HepG2 (cell line): ENCODE measurements around the gene TAF6. TPM values are rescaled to one million over a fixed set of nuclear protein-coding genes. Genes with fewer than 3 reads are reported as not detected.

Experiments
- CREM ChIP-seq, 2 experiments: sonication (generic) in 1 of 2; formaldehyde crosslinking in 1 of 2; IDR thresholded peaks; 2 replicates each; pipeline versions ENCODE4 v1.4.0 to v1.6.1; 2016 to 2020; ENCODE audit warnings: antibody characterized with exemption in 1 of 2, mild to moderate bottlenecking in 1 of 2, missing genetic modification reagents in 1 of 2
- ELF4 ChIP-seq: sonication (generic); formaldehyde crosslinking; IDR thresholded peaks from 2 replicates; pipeline ENCODE4 v1.5.0; 2020; ENCODE audit warnings: missing genetic modification reagents, mild to moderate bottlenecking, moderate library complexity, borderline replicate concordance
- ERF ChIP-seq: IDR thresholded peaks from 2 replicates; pipeline ENCODE4 v1.6.1; 2018; ENCODE audit warnings: missing biosample characterization, missing genetic modification reagents
- GATA4 ChIP-seq: sonication (generic); IDR thresholded peaks from 2 replicates; pipeline ENCODE4 v1.6.1; 2016; ENCODE audit warnings: antibody characterized with exemption, low read depth, borderline replicate concordance
- MEF2D ChIP-seq: sonication (generic); formaldehyde crosslinking; IDR thresholded peaks from 2 replicates; pipeline ENCODE4 v1.5.1; 2020; ENCODE audit warnings: mild to moderate bottlenecking, missing genetic modification reagents
- POLR2AphosphoS5 ChIP-seq: IDR thresholded peaks from 2 replicates; pipeline ENCODE4 v1.6.1; 2012; ENCODE audit warnings: low read depth, low read length
- SMAD9 ChIP-seq: sonication (generic); formaldehyde crosslinking; IDR thresholded peaks from 2 replicates; pipeline ENCODE4 v1.5.1; 2020; ENCODE audit warnings: mild to moderate bottlenecking, missing genetic modification reagents
- TOE1 ChIP-seq: sonication (generic); formaldehyde crosslinking; IDR thresholded peaks from 2 replicates; pipeline ENCODE4 v1.4.0; 2020; ENCODE audit warnings: mild to moderate bottlenecking, missing genetic modification reagents
- XBP1 ChIP-seq: sonication (generic); formaldehyde crosslinking; IDR thresholded peaks from 2 replicates; pipeline ENCODE4 v1.5.0; 2020; ENCODE audit warnings: missing genetic modification reagents
- ZNF451 ChIP-seq: sonication (generic); formaldehyde crosslinking; IDR thresholded peaks from 2 replicates; pipeline ENCODE4 v1.5.0; 2020; ENCODE audit warnings: mild to moderate bottlenecking, missing genetic modification reagents
- ZNF572 ChIP-seq: sonication (generic); formaldehyde crosslinking; IDR thresholded peaks from 2 replicates; pipeline ENCODE4 v1.5.1; 2020; ENCODE audit warnings: mild to moderate bottlenecking, missing genetic modification reagents
- ZNF749 ChIP-seq: sonication (generic); formaldehyde crosslinking; IDR thresholded peaks from 2 replicates; pipeline ENCODE4 v1.8.0; 2022; ENCODE audit warnings: mild to moderate bottlenecking, missing genetic modification reagents, moderate library complexity, borderline replicate concordance
- ZNF775 ChIP-seq: sonication (generic); formaldehyde crosslinking; IDR thresholded peaks from 2 replicates; pipeline ENCODE4 v1.4.0; 2020; ENCODE audit warnings: missing genetic modification reagents, mild to moderate bottlenecking, moderate library complexity, borderline replicate concordance
- ZSCAN25 ChIP-seq: sonication (generic); formaldehyde crosslinking; IDR thresholded peaks from 2 replicates; pipeline ENCODE4 v1.8.0; 2022; ENCODE audit warnings: mild to moderate bottlenecking, missing genetic modification reagents
- polyA plus RNA-seq, 8 experiments: library from polyadenylated mRNA; depleted of rRNA in 3 of 8; stranded (reverse) in 7 of 8; unstranded in 1 of 8; fragments of >200 nt; fragmentation: Illumina TruSeq in 4 of 8; extraction: Trizol in 4 of 8; gene quantifications; 2 replicates each; pipeline versions ENCODE4 v1.2.1 to v1.2.3, GENCODE V29; 2011 to 2016; ENCODE audit warnings: low read depth in 4 of 8, missing spikeins in 1 of 8, mixed read lengths in 1 of 8; ENCODE audit not compliant: insufficient read depth in 1 of 8
- total RNA-seq, 5 experiments: library from RNA; depleted of rRNA; stranded (reverse); fragments of >200 nt; fragmentation: Illumina TruSeq; extraction: Trizol; gene quantifications; 2 replicates each; pipeline ENCODE4 v1.2.3, GENCODE V29; 2016; ENCODE audit warnings: low read depth in 1 of 5
- TF ChIP-seq, protein P1 (sequence below): sonication (generic); formaldehyde crosslinking; IDR thresholded peaks from 2 replicates; pipeline ENCODE4 v1.8.0; 2022; ENCODE audit warnings: mild to moderate bottlenecking, missing genetic modification reagents
- TF ChIP-seq, protein P2 (sequence below): sonication (generic); formaldehyde crosslinking; IDR thresholded peaks from 2 replicates; pipeline ENCODE4 v1.5.0; 2020; ENCODE audit warnings: mild to moderate bottlenecking, missing genetic modification reagents, borderline replicate concordance
- TF ChIP-seq, protein P3 (sequence below): sonication (generic); formaldehyde crosslinking; IDR thresholded peaks from 2 replicates; pipeline ENCODE4 v1.5.0; 2020; ENCODE audit warnings: missing genetic modification reagents
- TF ChIP-seq, protein P4 (sequence below): sonication (generic); formaldehyde crosslinking; IDR thresholded peaks from 2 replicates; pipeline ENCODE4 v1.8.1; 2023; ENCODE audit warnings: mild to moderate bottlenecking, missing genetic modification reagents

Gene TAF6
- total and polyA plus RNA-seq, 2 of the 13 experiments (the other 11 are each of a cell fraction or from before 2014, with no cell fraction given), result 12.9 to 18.8 TPM

DNA sequence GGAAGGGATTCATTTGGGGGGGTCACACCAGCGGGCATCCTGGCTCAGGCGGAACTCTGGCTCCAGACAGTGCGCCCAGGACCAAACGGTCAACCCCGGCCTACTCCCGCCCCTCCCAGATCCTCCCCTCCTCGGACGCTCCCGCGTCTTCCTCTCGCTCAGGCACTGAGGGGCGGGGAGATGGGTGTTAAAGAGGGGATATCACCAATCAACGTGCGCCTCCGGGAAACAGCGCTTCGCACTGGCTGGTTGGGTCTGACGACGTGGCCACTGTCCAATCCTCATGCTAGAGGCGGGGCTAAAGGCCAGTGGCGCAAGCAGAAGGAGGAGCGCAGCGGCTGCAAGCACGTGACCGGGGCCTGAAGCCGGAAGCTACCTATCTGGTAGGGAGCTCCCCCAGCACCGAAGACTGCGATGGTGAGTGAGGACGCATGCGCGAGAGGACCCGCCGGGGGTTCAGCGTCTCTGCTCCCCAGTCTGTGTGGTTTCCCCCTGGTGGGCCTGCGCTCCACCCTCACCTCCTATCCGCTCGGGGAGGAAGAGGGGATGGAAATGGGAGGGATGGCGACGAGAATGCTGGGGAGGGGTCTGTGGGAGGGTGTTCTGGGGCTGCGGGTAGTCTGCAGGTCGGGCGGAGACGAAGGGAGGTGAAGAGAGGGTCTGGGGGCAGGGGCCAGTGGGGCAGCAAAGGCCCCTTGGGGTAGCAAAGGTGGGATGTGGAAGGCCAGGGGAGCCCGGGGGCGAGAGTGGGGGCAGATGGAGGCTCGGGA lies 29.6 kb upstream of the TAF6 start, which contains the start of gene LAMTOR4 (continued):
- TF ChIP-seq, protein P1, sequence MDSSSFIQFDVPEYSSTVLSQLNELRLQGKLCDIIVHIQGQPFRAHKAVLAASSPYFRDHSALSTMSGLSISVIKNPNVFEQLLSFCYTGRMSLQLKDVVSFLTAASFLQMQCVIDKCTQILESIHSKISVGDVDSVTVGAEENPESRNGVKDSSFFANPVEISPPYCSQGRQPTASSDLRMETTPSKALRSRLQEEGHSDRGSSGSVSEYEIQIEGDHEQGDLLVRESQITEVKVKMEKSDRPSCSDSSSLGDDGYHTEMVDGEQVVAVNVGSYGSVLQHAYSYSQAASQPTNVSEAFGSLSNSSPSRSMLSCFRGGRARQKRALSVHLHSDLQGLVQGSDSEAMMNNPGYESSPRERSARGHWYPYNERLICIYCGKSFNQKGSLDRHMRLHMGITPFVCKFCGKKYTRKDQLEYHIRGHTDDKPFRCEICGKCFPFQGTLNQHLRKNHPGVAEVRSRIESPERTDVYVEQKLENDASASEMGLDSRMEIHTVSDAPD (CRISPR knock-in tag), result no peak
- TF ChIP-seq ZNF749 (CRISPR knock-in tag) (no peak), MEF2D (0 out of 2 replicates have a peak, but pooled peaks have one; percentile 11), CREM (IDR thresholded peaks at IDR 0.05) (peak; percentile 75; the same call in 1 of the 2 replicates), CREM (CRISPR knock-in tag; IDR thresholded peaks at IDR 0.05) (no peak), ELF4 (CRISPR knock-in tag) (peak; percentile 82; the same call in 1 of the 2 replicates), GATA4 (peak; percentile 52; the same call in 1 of the 2 replicates), ZNF775 (CRISPR knock-in tag) (no peak), POLR2AphosphoS5 (peak; percentile 83), ZNF451 (no peak), ZSCAN25 (CRISPR knock-in tag) (peak; percentile 58; the same call in 1 of the 2 replicates), ERF (CRISPR knock-in tag) (peak; percentile 93), TOE1 (CRISPR knock-in tag) (no peak), SMAD9 (no peak), XBP1 (CRISPR knock-in tag) (no peak), ZNF572 (CRISPR knock-in tag) (no peak)
- TF ChIP-seq, protein P2, sequence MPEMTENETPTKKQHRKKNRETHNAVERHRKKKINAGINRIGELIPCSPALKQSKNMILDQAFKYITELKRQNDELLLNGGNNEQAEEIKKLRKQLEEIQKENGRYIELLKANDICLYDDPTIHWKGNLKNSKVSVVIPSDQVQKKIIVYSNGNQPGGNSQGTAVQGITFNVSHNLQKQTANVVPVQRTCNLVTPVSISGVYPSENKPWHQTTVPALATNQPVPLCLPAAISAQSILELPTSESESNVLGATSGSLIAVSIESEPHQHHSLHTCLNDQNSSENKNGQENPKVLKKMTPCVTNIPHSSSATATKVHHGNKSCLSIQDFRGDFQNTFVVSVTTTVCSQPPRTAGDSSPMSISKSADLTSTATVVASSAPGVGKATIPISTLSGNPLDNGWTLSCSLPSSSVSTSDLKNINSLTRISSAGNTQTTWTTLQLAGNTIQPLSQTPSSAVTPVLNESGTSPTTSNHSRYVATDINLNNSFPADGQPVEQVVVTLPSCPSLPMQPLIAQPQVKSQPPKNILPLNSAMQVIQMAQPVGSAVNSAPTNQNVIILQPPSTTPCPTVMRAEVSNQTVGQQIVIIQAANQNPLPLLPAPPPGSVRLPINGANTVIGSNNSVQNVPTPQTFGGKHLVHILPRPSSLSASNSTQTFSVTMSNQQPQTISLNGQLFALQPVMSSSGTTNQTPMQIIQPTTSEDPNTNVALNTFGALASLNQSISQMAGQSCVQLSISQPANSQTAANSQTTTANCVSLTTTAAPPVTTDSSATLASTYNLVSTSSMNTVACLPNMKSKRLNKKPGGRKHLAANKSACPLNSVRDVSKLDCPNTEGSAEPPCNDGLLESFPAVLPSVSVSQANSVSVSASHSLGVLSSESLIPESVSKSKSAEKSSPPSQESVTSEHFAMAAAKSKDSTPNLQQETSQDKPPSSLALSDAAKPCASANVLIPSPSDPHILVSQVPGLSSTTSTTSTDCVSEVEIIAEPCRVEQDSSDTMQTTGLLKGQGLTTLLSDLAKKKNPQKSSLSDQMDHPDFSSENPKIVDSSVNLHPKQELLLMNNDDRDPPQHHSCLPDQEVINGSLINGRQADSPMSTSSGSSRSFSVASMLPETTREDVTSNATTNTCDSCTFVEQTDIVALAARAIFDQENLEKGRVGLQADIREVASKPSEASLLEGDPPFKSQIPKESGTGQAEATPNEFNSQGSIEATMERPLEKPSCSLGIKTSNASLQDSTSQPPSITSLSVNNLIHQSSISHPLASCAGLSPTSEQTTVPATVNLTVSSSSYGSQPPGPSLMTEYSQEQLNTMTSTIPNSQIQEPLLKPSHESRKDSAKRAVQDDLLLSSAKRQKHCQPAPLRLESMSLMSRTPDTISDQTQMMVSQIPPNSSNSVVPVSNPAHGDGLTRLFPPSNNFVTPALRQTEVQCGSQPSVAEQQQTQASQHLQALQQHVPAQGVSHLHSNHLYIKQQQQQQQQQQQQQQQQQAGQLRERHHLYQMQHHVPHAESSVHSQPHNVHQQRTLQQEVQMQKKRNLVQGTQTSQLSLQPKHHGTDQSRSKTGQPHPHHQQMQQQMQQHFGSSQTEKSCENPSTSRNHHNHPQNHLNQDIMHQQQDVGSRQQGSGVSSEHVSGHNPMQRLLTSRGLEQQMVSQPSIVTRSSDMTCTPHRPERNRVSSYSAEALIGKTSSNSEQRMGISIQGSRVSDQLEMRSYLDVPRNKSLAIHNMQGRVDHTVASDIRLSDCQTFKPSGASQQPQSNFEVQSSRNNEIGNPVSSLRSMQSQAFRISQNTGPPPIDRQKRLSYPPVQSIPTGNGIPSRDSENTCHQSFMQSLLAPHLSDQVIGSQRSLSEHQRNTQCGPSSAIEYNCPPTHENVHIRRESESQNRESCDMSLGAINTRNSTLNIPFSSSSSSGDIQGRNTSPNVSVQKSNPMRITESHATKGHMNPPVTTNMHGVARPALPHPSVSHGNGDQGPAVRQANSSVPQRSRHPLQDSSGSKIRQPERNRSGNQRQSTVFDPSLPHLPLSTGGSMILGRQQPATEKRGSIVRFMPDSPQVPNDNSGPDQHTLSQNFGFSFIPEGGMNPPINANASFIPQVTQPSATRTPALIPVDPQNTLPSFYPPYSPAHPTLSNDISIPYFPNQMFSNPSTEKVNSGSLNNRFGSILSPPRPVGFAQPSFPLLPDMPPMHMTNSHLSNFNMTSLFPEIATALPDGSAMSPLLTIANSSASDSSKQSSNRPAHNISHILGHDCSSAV, result no peak
- TF ChIP-seq, protein P3, sequence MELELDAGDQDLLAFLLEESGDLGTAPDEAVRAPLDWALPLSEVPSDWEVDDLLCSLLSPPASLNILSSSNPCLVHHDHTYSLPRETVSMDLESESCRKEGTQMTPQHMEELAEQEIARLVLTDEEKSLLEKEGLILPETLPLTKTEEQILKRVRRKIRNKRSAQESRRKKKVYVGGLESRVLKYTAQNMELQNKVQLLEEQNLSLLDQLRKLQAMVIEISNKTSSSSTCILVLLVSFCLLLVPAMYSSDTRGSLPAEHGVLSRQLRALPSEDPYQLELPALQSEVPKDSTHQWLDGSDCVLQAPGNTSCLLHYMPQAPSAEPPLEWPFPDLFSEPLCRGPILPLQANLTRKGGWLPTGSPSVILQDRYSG (CRISPR knock-in tag), result no peak
- TF ChIP-seq, protein P4, sequence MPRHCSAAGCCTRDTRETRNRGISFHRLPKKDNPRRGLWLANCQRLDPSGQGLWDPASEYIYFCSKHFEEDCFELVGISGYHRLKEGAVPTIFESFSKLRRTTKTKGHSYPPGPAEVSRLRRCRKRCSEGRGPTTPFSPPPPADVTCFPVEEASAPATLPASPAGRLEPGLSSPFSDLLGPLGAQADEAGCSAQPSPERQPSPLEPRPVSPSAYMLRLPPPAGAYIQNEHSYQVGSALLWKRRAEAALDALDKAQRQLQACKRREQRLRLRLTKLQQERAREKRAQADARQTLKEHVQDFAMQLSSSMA, result no peak
